ENCODE data around the gene RTCA.
"Not testable (repeated sequence)": the region's sequence is repeated elsewhere in the genome, so short reads cannot be mapped to it uniquely, and the experiment has no call there.

Gene RTCA

GRCh38 chr1:100277866-100278265, 11.8 kb downstream of the RTCA start:
- no peaks in the 10 kb centered on the region for H3K27me3 Mint-ChIP-seq (ENCODE audit: low read depth)
- no peak overlapping the region for H3K27ac Mint-ChIP-seq
- H3K9me3 Mint-ChIP-seq, result no peaks in the 10 kb centered on the region
- no peak overlapping the region for H3K4me3 Mint-ChIP-seq
- DNase-seq (ENCODE audit: low spot score), result no peak
- H3K4me1 Mint-ChIP-seq (ENCODE audit: low read depth), result peaks cover 25% of the 10 kb centered on the region
- peaks cover 66% of the 10 kb centered on the region for H3K36me3 Mint-ChIP-seq (ENCODE audit: low read depth)

GRCh38 chr1:100279358-100279923, 13.4 kb downstream of the RTCA start:
- Mint-ChIP-seq H3K9me3 (no peaks in the 10 kb centered on the region), H3K27me3 (ENCODE audit: low read depth) (no peaks in the 10 kb centered on the region), H3K36me3 (ENCODE audit: low read depth) (peaks cover 63% of the 10 kb centered on the region), H3K27ac (no peak overlapping the region), H3K4me3 (no peak overlapping the region), H3K4me1 (ENCODE audit: low read depth) (peaks cover 21% of the 10 kb centered on the region)
- DNase-seq (ENCODE audit: low spot score), result no peak

GRCh38 chr1:100279954-100280682, 14.1 kb downstream of the RTCA start:
- Mint-ChIP-seq H3K9me3 (no peaks in the 10 kb centered on the region), H3K4me1 (ENCODE audit: low read depth) (peaks cover 21% of the 10 kb centered on the region), H3K27ac (no peak overlapping the region), H3K36me3 (ENCODE audit: low read depth) (peaks cover 62% of the 10 kb centered on the region), H3K27me3 (ENCODE audit: low read depth) (no peaks in the 10 kb centered on the region), H3K4me3 (no peak overlapping the region)
- no peak for DNase-seq (ENCODE audit: low spot score)

GRCh38 chr1:100284591-100284990, 18.6 kb downstream of the RTCA start:
- peaks cover 13% of the 10 kb centered on the region for H3K4me1 Mint-ChIP-seq (ENCODE audit: low read depth)
- H3K27ac Mint-ChIP-seq, result no peak overlapping the region
- peaks cover 46% of the 10 kb centered on the region for H3K36me3 Mint-ChIP-seq (ENCODE audit: low read depth)

GRCh38 chr1:100287162-100287561, 21.1 kb downstream of the RTCA start:
- DNase-seq (ENCODE audit: low spot score), result no peak
- Mint-ChIP-seq H3K27ac (no peak overlapping the region), H3K27me3 (ENCODE audit: low read depth) (no peaks in the 10 kb centered on the region)

More at GRCh38 chr1:100284591-100284990, 18.6 kb downstream of the RTCA start:
- no peak for DNase-seq (ENCODE audit: low spot score)
- Mint-ChIP-seq H3K9me3 (no peaks in the 10 kb centered on the region), H3K4me3 (no peak overlapping the region), H3K27me3 (ENCODE audit: low read depth) (no peaks in the 10 kb centered on the region)

GRCh38 chr1:100290291-100290690, 24.3 kb downstream of the RTCA start:
- Mint-ChIP-seq H3K4me1 (ENCODE audit: low read depth) (no peaks in the 10 kb centered on the region), H3K27me3 (ENCODE audit: low read depth) (no peaks in the 10 kb centered on the region), H3K4me3 (no peak overlapping the region), H3K9me3 (no peaks in the 10 kb centered on the region), H3K36me3 (ENCODE audit: low read depth) (peaks cover 46% of the 10 kb centered on the region), H3K27ac (no peak overlapping the region)
- DNase-seq (ENCODE audit: low spot score), result no peak

More at GRCh38 chr1:100287162-100287561, 21.1 kb downstream of the RTCA start:
- peaks cover 43% of the 10 kb centered on the region for H3K36me3 Mint-ChIP-seq (ENCODE audit: low read depth)
- peaks cover 2% of the 10 kb centered on the region for H3K4me1 Mint-ChIP-seq (ENCODE audit: low read depth)
- H3K4me3 Mint-ChIP-seq, result no peak overlapping the region
- no peaks in the 10 kb centered on the region for H3K9me3 Mint-ChIP-seq

- DNase-seq (ENCODE audit: low spot score), result no peak
- Mint-ChIP-seq H3K4me3 (no peak overlapping the region), H3K36me3 (ENCODE audit: low read depth) (peaks cover 34% of the 10 kb centered on the region), H3K9me3 (peaks cover 5% of the 10 kb centered on the region), H3K27me3 (ENCODE audit: low read depth) (no peaks in the 10 kb centered on the region), H3K27ac (no peak overlapping the region), H3K4me1 (ENCODE audit: low read depth) (no peaks in the 10 kb centered on the region)
Observed at GRCh38 chr1:100292711-100293110, 26.7 kb downstream of the RTCA start.

- DNase-seq (ENCODE audit: low spot score), result no peak
- no peak overlapping the region for H3K27ac Mint-ChIP-seq
Observed at GRCh38 chr1:100296140-100296539, 30.1 kb downstream of the RTCA start.

GRCh38 chr1:100296997-100297396, 31.0 kb downstream of the RTCA start:
- not testable (repeated sequence) for H3K27ac Mint-ChIP-seq; H3K9me3 Mint-ChIP-seq; H3K27me3 Mint-ChIP-seq (ENCODE audit: low read depth); H3K4me1 Mint-ChIP-seq (ENCODE audit: low read depth); H3K4me3 Mint-ChIP-seq; DNase-seq (ENCODE audit: low spot score)
- peaks cover 18% of the 10 kb centered on the region for H3K36me3 Mint-ChIP-seq (ENCODE audit: low read depth)

More at GRCh38 chr1:100296140-100296539, 30.1 kb downstream of the RTCA start:
- Mint-ChIP-seq H3K36me3 (ENCODE audit: low read depth) (peaks cover 22% of the 10 kb centered on the region), H3K4me3 (no peak overlapping the region), H3K27me3 (ENCODE audit: low read depth) (no peaks in the 10 kb centered on the region), H3K4me1 (ENCODE audit: low read depth) (peaks cover 7% of the 10 kb centered on the region), H3K9me3 (peaks cover 5% of the 10 kb centered on the region)

- H3K27ac Mint-ChIP-seq, result no peak overlapping the region
- no peak for DNase-seq (ENCODE audit: low spot score)
- no peaks in the 10 kb centered on the region for H3K27me3 Mint-ChIP-seq (ENCODE audit: low read depth)
- H3K36me3 Mint-ChIP-seq (ENCODE audit: low read depth), result peaks cover 7% of the 10 kb centered on the region
- H3K4me1 Mint-ChIP-seq (ENCODE audit: low read depth), result peaks cover 7% of the 10 kb centered on the region
- H3K9me3 Mint-ChIP-seq, result peaks cover 5% of the 10 kb centered on the region
- H3K4me3 Mint-ChIP-seq, result no peak overlapping the region
Observed at GRCh38 chr1:100298512-100298911, 32.5 kb downstream of the RTCA start.

GRCh38 chr1:100299521-100300222, 33.7 kb downstream of the RTCA start:
- no peak overlapping the region for H3K4me3 Mint-ChIP-seq
- H3K36me3 Mint-ChIP-seq (ENCODE audit: low read depth), result peaks cover 4% of the 10 kb centered on the region
- DNase-seq (ENCODE audit: low spot score), result no peak
- no peak overlapping the region for H3K27ac Mint-ChIP-seq
- H3K4me1 Mint-ChIP-seq (ENCODE audit: low read depth), result peaks cover 7% of the 10 kb centered on the region
- H3K27me3 Mint-ChIP-seq (ENCODE audit: low read depth), result no peaks in the 10 kb centered on the region
- H3K9me3 Mint-ChIP-seq, result peaks cover 5% of the 10 kb centered on the region

- Mint-ChIP-seq H3K27me3 (ENCODE audit: low read depth) (no peaks in the 10 kb centered on the region), H3K4me1 (ENCODE audit: low read depth) (peaks cover 7% of the 10 kb centered on the region), H3K27ac (no peak overlapping the region), H3K9me3 (peaks cover 5% of the 10 kb centered on the region), H3K4me3 (no peak overlapping the region), H3K36me3 (ENCODE audit: low read depth) (peaks cover 4% of the 10 kb centered on the region)
- DNase-seq (ENCODE audit: low spot score), result no peak
Observed at GRCh38 chr1:100300691-100301090, 34.7 kb downstream of the RTCA start.

- Mint-ChIP-seq H3K4me3 (no peak overlapping the region), H3K27ac (no peak overlapping the region), H3K4me1 (ENCODE audit: low read depth) (peaks cover 13% of the 10 kb centered on the region), H3K36me3 (ENCODE audit: low read depth) (no peaks in the 10 kb centered on the region), H3K9me3 (no peaks in the 10 kb centered on the region), H3K27me3 (ENCODE audit: low read depth) (no peaks in the 10 kb centered on the region)
- DNase-seq (ENCODE audit: low spot score), result no peak
Observed at GRCh38 chr1:100302739-100303138, 36.7 kb downstream of the RTCA start.

- H3K9me3 Mint-ChIP-seq, result no peaks in the 10 kb centered on the region
- no peak overlapping the region for H3K27ac Mint-ChIP-seq
Observed at GRCh38 chr1:100304227-100304626, 38.2 kb downstream of the RTCA start.

More at GRCh38 chr1:100304227-100304626, 38.2 kb downstream of the RTCA start:
- DNase-seq (ENCODE audit: low spot score), result no peak
- H3K4me3 Mint-ChIP-seq, result no peak overlapping the region
- H3K4me1 Mint-ChIP-seq (ENCODE audit: low read depth), result peaks cover 9% of the 10 kb centered on the region
- H3K27me3 Mint-ChIP-seq (ENCODE audit: low read depth), result no peaks in the 10 kb centered on the region
- H3K36me3 Mint-ChIP-seq (ENCODE audit: low read depth), result no peaks in the 10 kb centered on the region

Data from T-helper 2 cell treated with Interferon-gamma antibody and Interleukin-4, amounts not matched to agents 5 μg/mL and 100 μg/mL, for 36 hours (primary cell).